Mucosa of gallbladder (tissue), 1 donor: Measurements from ENCODE around the gene P2RX1. TPM values are rescaled to one million over a fixed set of nuclear protein-coding genes. Genes with fewer than 3 reads are reported as not detected.
"Not testable (repeated sequence)": the region's sequence is repeated elsewhere in the genome, so short reads cannot be mapped to it uniquely, and the experiment has no call there.

Experiments
- DNase-seq: peaks from one replicate; pipeline ENCODE4 v3.0.0-alpha.2; 2020; ENCODE audit warnings: low spot score
- total RNA-seq: library from RNA; stranded (reverse); gene quantifications from one replicate; pipeline ENCODE4 v1.2.1, GENCODE V29; 2021
- donor health status: DM: no; HTN: no; CAD: no.

The P2RX1 gene
- total RNA-seq, 1 donor from 2014 or later = 2.8 TPM

DNA sequence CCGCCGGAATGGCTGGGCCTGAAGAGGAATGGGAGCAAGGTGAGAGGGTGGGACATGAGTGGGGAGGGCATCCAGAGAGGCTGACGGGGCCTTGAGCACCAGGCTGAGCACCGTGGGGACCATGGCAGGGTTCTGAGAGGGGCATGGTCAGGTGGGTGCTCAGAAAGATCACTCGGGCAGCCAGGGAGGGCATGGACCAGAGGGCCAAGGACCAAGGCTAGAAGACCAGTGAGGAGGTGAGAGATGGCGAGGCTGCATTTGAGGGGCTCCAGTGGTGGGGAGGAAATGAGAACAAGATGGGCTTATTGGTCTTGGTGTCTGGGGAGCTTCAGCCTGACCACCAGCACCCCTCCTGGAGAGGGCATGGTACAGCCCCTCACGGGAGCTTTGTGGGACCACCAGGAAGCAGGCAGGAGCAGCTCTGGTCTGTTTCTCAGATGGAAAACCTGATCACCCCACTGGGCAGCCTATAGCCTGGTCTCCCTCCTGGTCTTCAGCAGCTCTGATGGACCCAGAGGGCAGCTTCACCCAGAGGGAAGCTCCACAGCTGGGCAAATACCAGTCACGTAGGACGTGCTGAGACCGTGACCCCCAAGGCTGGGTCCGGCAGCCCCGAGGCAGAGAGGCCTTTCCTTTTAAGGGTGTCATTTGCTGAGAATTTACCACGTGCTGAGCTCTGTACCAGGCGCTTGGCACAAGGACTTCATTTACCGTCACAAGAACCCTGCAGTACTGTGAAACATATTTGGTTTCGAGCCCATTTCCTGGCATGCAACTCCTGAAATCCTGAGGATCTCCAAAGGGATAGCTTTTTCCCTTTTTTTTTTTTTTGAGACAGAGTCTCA is 58.8 kb downstream of the P2RX1 start:
- no peak for DNase-seq

DNA sequence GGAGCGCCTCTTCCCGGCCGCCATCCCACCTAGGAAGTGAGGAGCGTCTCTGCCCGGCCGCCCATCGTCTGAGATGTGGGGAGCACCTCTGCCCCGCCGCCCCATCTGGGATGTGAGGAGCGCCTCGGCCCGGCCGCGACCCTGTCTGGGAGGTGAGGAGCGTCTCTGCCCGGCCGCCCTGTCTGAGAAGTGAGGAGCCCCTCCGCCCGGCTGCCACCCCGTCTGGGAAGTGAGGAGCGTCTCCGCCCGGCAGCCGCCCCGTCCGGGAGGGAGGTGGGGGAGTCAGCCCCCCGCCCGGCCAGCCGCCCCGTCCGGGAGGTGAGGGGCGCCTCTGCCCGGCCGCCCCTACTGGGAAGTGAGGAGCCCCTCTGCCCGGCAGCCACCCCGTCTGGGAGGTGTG is 62.1 kb downstream of the P2RX1 start:
- DNase-seq = not testable (repeated sequence)

DNA sequence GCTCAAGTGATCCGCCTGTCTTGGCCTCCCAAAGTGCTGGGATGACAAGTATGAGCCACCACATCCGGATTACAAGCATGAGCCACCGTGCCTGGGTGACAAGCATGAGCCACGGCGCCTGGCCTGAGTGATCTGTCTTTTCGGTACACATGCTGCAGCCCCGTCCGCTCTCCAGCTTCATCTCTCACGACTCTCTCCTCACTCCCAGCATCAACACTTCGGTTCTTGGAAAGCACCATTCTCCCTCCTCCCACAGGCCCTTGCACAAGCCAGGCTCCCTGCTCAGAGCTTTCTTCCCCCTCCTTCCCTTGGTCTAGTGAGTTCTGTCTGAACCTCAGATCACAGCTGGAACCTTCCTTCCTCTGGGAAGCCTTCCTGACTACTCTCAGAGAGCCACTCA is 63.7 kb downstream of the P2RX1 start:
- DNase-seq = no peak

DNA sequence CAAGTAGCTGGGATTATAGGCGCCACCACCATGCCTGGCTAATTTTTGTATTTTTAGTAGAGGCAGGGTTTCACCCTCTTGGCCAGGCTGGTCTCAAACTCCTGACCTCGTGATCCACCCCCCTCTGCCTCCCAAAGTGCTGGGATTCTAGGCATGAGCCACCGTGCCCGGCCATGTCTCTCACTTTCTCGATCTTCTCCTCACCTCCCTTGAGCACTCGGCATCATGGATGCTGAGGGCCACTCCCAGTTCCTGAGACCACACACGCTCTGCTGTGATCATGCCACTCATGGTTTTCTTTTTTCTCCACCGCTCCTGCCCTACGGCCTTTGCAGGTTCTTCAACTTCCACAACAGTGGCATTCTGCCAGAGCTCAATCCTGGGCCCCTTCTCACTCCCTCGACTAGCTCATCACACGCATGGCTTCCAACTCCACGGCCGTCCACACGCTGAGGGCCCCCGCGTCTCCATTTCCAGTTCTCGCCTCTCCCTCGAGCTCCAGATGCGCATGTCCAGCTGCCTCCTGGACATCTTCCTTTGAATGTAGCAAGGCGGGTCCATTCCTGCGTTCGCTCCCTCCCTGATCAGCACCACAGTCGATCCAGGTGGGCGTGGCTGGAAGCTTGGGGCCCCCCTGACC is 64.7 kb downstream of the P2RX1 start:
- no peak for DNase-seq

DNA sequence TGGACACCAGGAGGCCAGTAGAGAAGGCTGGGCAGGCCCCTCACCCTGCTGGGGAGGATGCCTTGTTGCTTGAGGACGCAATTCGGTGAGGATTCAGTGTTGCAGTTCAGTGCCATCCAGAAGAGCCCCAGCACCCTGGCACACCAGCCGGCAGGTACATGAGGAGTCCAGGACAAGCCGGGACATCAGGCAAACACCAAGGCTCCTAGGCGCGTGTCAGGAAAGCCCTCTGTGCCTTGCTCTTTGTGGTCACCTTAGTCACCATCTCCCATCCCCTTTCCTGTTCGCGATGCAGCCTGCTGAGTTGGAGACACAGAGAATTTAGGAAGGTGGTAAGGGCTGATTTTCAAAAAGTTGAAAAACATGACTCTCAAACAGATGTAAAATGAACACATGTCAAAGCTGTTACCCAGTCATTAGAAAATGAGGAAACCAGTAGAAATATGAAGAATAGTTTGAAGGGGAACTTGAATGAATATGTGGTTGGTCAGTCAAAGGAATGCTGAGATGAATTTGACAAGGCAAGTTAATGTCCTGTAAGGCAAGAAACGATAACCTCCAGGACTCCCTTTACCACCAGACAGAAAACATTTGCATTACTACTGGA is 67.9 kb downstream of the P2RX1 start:
- no peak for DNase-seq

DNA sequence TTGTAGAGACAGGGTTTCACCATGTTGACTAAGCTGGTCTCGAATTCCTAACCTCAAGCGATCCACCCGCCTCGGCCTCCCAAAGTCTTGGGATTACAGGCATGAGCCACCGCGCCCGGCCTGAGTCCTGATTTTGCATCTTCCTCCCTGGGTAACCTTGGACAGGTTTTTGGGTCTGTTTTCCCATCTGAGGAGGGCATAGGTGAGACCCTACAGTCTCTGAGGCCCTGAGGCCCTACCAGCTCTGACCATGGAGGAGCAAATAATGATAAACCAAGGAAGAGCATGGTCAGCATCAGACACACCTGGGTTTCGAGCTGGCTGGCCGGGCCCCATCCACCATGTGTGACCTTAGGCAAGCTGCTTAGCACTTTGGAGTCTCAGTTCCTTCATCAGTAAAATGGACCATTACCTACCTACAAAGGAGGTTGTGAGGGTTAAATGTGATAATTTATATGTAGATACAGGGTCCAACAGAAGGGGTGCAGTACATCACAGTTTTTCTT is 69.0 kb downstream of the P2RX1 start:
- no peak for DNase-seq

Other genes with a start within 250 kb of the P2RX1 start
- 158 TPM for gene TAX1BP3, start 247.9 kb downstream of the P2RX1 start, total RNA-seq
- gene EMC6, start 247.7 kb downstream of the P2RX1 start, total RNA-seq = 35.7 TPM
- 2.0 TPM for gene P2RX5, start 220.3 kb downstream of the P2RX1 start, total RNA-seq
- 0.32 TPM for gene HASPIN, start 192.6 kb downstream of the P2RX1 start, total RNA-seq
- gene ITGAE, start 115.3 kb downstream of the P2RX1 start, total RNA-seq = 21.2 TPM
- gene NCBP3, start 70.2 kb downstream of the P2RX1 start, total RNA-seq = 39.0 TPM
- 6.6 TPM for gene CAMKK1, start 23.4 kb downstream of the P2RX1 start, total RNA-seq
- 96.5 TPM for gene ATP2A3, start 48.0 kb upstream of the P2RX1 start, total RNA-seq
- gene ZZEF1, start 226.6 kb upstream of the P2RX1 start, total RNA-seq = 48.3 TPM
- gene CYB5D2, start 226.7 kb upstream of the P2RX1 start, total RNA-seq = 21.6 TPM